ENCODE data around the gene SLC27A4.

The SLC27A4 gene

GRCh38 chr9:128298535-128299482, 41.5 kb upstream of the SLC27A4 start:
- no peak for DNase-seq (ENCODE audit: low read depth)
- TF ChIP-seq, protein P1, sequence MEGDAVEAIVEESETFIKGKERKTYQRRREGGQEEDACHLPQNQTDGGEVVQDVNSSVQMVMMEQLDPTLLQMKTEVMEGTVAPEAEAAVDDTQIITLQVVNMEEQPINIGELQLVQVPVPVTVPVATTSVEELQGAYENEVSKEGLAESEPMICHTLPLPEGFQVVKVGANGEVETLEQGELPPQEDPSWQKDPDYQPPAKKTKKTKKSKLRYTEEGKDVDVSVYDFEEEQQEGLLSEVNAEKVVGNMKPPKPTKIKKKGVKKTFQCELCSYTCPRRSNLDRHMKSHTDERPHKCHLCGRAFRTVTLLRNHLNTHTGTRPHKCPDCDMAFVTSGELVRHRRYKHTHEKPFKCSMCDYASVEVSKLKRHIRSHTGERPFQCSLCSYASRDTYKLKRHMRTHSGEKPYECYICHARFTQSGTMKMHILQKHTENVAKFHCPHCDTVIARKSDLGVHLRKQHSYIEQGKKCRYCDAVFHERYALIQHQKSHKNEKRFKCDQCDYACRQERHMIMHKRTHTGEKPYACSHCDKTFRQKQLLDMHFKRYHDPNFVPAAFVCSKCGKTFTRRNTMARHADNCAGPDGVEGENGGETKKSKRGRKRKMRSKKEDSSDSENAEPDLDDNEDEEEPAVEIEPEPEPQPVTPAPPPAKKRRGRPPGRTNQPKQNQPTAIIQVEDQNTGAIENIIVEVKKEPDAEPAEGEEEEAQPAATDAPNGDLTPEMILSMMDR (conservative IDR thresholded peaks at IDR 0.05; ENCODE audit: low read depth, low read length) = no peak
- H3K4me3 ChIP-seq (ENCODE audit: low read length) = no peak overlapping the region

DNA sequence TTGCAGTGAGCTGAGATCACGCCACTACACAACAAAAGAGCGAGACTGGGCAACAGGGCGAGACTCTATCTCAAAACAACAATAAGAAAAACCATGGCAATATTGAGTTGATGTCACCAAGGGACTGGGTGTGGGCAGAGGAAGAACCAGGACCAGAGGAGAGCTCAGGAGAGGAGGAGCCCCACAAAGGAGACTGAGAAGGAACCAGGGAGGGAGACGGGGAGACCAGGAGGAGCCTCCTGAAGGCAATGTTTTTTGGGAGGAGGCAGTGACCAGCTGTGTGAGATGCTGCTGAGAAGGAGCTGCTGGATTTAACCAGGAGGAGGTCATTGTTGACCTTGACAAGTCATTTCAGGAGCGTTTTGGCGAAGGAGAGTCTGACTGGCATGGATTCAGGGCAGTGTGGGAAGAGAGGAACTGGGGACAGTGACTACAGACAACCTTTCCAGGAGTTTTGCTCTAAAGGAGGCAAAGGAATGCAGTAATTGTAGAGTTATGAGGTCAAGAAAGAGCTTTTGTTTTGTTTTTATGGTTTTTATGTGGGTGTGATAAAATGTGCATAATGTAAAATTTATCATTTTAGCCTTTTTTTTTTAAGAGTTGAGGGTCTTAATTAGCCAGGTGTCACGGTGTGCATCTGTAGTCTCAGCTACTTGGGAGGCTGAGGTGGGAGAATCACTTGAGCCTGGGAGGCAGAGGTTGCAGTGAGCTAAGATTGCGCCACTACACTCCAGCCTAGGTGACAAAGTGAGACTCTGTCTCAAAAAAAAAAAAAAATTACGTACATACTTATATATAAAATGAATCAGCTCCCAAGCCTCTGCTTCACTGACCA, 36.0 kb upstream of the SLC27A4 start:
- H3K4me3 ChIP-seq (ENCODE audit: low read length) = no peak overlapping the region
- no peak for DNase-seq (ENCODE audit: low read depth)
- TF ChIP-seq, protein P1 (conservative IDR thresholded peaks at IDR 0.05; ENCODE audit: low read depth, low read length) = no peak

DNA sequence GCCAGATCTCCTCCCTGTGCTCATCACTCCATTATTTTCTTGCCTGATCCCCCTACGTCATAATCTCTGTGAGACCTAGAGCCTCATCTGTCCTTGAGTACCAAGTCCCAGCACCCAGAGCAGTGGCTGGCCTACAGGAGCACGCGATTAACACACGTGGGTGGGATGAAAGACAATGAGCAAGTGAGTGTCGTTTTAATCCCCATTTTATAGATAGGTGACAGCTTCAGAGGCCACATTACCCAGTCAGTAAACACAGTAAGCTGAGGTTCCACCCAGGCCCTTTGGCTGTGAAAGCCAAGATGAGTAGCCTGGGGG, 35.4 kb upstream of the SLC27A4 start:
- TF ChIP-seq, protein P1 (conservative IDR thresholded peaks at IDR 0.05; ENCODE audit: low read depth, low read length) = no peak
- H3K4me3 ChIP-seq (ENCODE audit: low read length) = no peak overlapping the region
- no peak for DNase-seq (ENCODE audit: low read depth)

- TF ChIP-seq, protein P1 (conservative IDR thresholded peaks at IDR 0.05; ENCODE audit: low read depth, low read length) = no peak
- no peak for DNase-seq (ENCODE audit: low read depth)
- no peak overlapping the region for H3K4me3 ChIP-seq (ENCODE audit: low read length)
These were observed 30.8 kb upstream of the SLC27A4 start for GRCh38 chr9:128309551-128309950.

DNA sequence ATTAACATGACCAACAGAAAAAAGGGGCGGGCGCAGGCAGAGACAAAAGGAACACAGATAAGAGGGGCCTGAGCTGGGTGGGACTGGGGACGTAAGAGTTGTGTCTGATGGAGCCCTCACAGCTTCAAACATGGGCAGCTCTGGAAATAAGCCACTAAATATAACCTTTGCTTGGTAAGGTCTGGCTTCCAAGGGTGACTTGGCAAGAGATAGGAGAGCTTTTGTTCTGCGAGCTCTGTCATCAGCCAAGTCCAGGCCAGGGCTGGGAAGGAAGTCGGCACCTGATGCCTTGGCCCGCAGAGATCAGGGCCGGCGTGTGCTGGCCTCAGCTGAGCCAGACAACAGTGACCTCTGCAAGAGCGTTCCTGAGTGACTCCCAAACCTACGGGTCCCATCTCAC, 29.9 kb upstream of the SLC27A4 start:
- TF ChIP-seq, protein P1 (conservative IDR thresholded peaks at IDR 0.05; ENCODE audit: low read depth, low read length) = no peak

GRCh38 chr9:128314697-128315096, 25.6 kb upstream of the SLC27A4 start:
- no peak for DNase-seq (ENCODE audit: low read depth)
- H3K4me3 ChIP-seq (ENCODE audit: low read length) = no peak overlapping the region
- TF ChIP-seq, protein P1 (conservative IDR thresholded peaks at IDR 0.05; ENCODE audit: low read depth, low read length) = no peak

More for the DNA sequence above, 29.9 kb upstream of the SLC27A4 start:
- DNase-seq (ENCODE audit: low read depth) = no peak
- H3K4me3 ChIP-seq (ENCODE audit: low read length) = no peak overlapping the region
